GM23338 (cell line): ENCODE data around the gene ELF5. TPM values are rescaled to one million over a fixed set of nuclear protein-coding genes. Genes with fewer than 3 reads are reported as not detected.

Source experiments
- ATAC-seq: fragments of 200-7000 bp; cut with Tn5 transposase; 3 replicates; pipeline ENCODE4 v1.9.1; 2020
- DNase-seq: peaks from one replicate; pipeline ENCODE4 v3.0.0-alpha.2; 2015; ENCODE audit warnings: low spot score
- H2AFZ ChIP-seq: fragments of 200-600 bp; sonication (generic); 2 replicates; pipeline ENCODE4 v1.8.0; 2016; ENCODE audit warnings: antibody characterized with exemption, mild to moderate bottlenecking, moderate library complexity
- H3F3A ChIP-seq: fragments of 200-600 bp; sonication (generic); replicated peaks from 2 replicates; pipeline ENCODE4 v1.8.0; 2017; ENCODE audit warnings: antibody characterized with exemption, mixed run types, low read depth
- H3K27ac ChIP-seq: fragments of 200-600 bp; sonication (generic); 2 replicates; pipeline ENCODE4 v1.6.1; 2016; ENCODE audit warnings: low read depth
- H3K27me3 ChIP-seq: fragments of 200-600 bp; sonication (generic); 2 replicates; pipeline ENCODE4 v1.8.0; 2016; ENCODE audit warnings: mild to moderate bottlenecking, mixed run types, moderate library complexity; ENCODE audit not compliant: insufficient read depth
- H3K36me3 ChIP-seq: fragments of 200-600 bp; sonication (generic); 2 replicates; pipeline ENCODE4 v1.8.0; 2016; ENCODE audit warnings: mild to moderate bottlenecking; ENCODE audit not compliant: insufficient read depth
- H3K4me1 ChIP-seq: fragments of 200-600 bp; sonication (generic); 2 replicates; pipeline ENCODE4 v1.8.0; 2016; ENCODE audit warnings: mild to moderate bottlenecking, moderate library complexity; ENCODE audit not compliant: insufficient read depth
- H3K4me2 ChIP-seq: fragments of 200-600 bp; sonication (generic); 2 replicates; pipeline ENCODE4 v1.7.1; 2017; ENCODE audit warnings: mixed run types
- H3K4me3 ChIP-seq: fragments of 200-600 bp; sonication (generic); 2 replicates; pipeline ENCODE4 v1.6.1; 2016; ENCODE audit warnings: mixed run types
- H3K79me2 ChIP-seq: fragments of 200-600 bp; sonication (generic); replicated peaks from 2 replicates; pipeline ENCODE4 v1.8.0; 2017; ENCODE audit warnings: mild to moderate bottlenecking; ENCODE audit not compliant: insufficient read depth
- H3K9me2 ChIP-seq: fragments of 200-600 bp; sonication (generic); 2 replicates; pipeline ENCODE4 v1.8.0; 2017; ENCODE audit not compliant: insufficient read depth
- H4K20me1 ChIP-seq: fragments of 200-600 bp; sonication (generic); replicated peaks from 2 replicates; pipeline ENCODE4 v1.8.0; 2017; ENCODE audit warnings: mild to moderate bottlenecking; ENCODE audit not compliant: insufficient read depth
- H3K27ac Mint-ChIP-seq: 2 replicates; pipeline ENCODE4 v1.8.0; 2020; ENCODE audit warnings: inconsistent platforms, mild to moderate bottlenecking, moderate library complexity, mixed read lengths
- H3K27me3 Mint-ChIP-seq: 3 replicates; pipeline ENCODE4 v1.8.0; 2022; ENCODE audit warnings: low read depth, mild to moderate bottlenecking, moderate library complexity, mixed read lengths, inconsistent platforms; ENCODE audit not compliant: insufficient read depth, poor library complexity
- H3K36me3 Mint-ChIP-seq: 3 replicates; pipeline ENCODE4 v1.8.0; 2021; ENCODE audit warnings: low read depth, mild to moderate bottlenecking, inconsistent platforms, moderate library complexity, mixed read lengths
- H3K4me1 Mint-ChIP-seq: 3 replicates; pipeline ENCODE4 v1.8.0; 2020; ENCODE audit warnings: mild to moderate bottlenecking, inconsistent platforms, mixed read lengths
- H3K4me3 Mint-ChIP-seq: 3 replicates; pipeline ENCODE4 v1.8.0; 2021; ENCODE audit warnings: moderate library complexity, mild to moderate bottlenecking, inconsistent platforms, mixed read lengths
- H3K9me3 Mint-ChIP-seq: 3 replicates; pipeline ENCODE4 v1.8.0; 2020; ENCODE audit warnings: moderate library complexity, mild to moderate bottlenecking, inconsistent platforms, mixed read lengths
- CREB1 ChIP-seq: fragments of 250-450 bp; sonication (Bioruptor Pico); IDR thresholded peaks from 2 replicates; pipeline ENCODE4 v1.5.0; 2020; ENCODE audit warnings: low read depth, mild to moderate bottlenecking, moderate library complexity
- EZH2 ChIP-seq: fragments of 200-600 bp; sonication (generic); IDR thresholded peaks from one replicate; pipeline ENCODE4 v1.8.0; 2017; ENCODE audit warnings: antibody characterized with exemption, mild to moderate bottlenecking, low read depth; ENCODE audit not compliant: unreplicated experiment
- EZH2phosphoT487 ChIP-seq: fragments of 200-600 bp; sonication (generic); IDR thresholded peaks from one replicate; pipeline ENCODE4 v1.8.1; 2018; ENCODE audit warnings: antibody characterized with exemption; ENCODE audit not compliant: unreplicated experiment
- JUNB ChIP-seq: IDR thresholded peaks from one replicate; pipeline ENCODE4 v1.6.1; 2016; ENCODE audit warnings: antibody characterized with exemption; ENCODE audit not compliant: unreplicated experiment
- NANOG ChIP-seq: IDR thresholded peaks from 2 replicates; pipeline ENCODE4 v1.6.1; 2016; ENCODE audit warnings: antibody characterized with exemption, borderline replicate concordance
- POLR2AphosphoS5 ChIP-seq: IDR thresholded peaks from 2 replicates; pipeline ENCODE4 v1.6.1; 2016; ENCODE audit warnings: antibody characterized with exemption, low read depth
- STAT1 ChIP-seq: IDR thresholded peaks from one replicate; pipeline ENCODE4 v1.6.1; 2016; ENCODE audit warnings: antibody characterized with exemption; ENCODE audit not compliant: unreplicated experiment
- ZNF331 ChIP-seq: fragments of 250-450 bp; sonication (Bioruptor Pico); IDR thresholded peaks from 2 replicates; pipeline ENCODE4 v1.5.0; 2020; ENCODE audit warnings: low read depth, mild to moderate bottlenecking, moderate library complexity
- polyA plus RNA-seq: library from polyadenylated mRNA; unstranded; fragments of >200 nt; fragmentation: Nextera tagmentation; extraction: Ambion mirVana; gene quantifications from 2 replicates; pipeline ENCODE4 v1.2.1, GENCODE V29; 2016
- total RNA-seq: library from RNA; depleted of rRNA; stranded (reverse); fragments of >200 nt; shearing (Covaris generic); gene quantifications from 2 replicates; pipeline ENCODE4 v1.2.3, GENCODE V29; 2014
- TF ChIP-seq, protein P1 (sequence below), 2 experiments: fragments of 200-600 bp in 1 of 2; sonication (generic) in 1 of 2; conservative IDR thresholded peaks; 2 replicates each; pipeline versions ENCODE4 v1.5.1 to v1.6.1; 2016 to 2017; ENCODE audit warnings: antibody characterized with exemption in 2 of 2, low read depth in 2 of 2, mild to moderate bottlenecking in 2 of 2, moderate library complexity in 1 of 2
- TF ChIP-seq, protein P2 (sequence below): IDR thresholded peaks from 2 replicates; pipeline ENCODE4 v1.6.1; 2016; ENCODE audit warnings: antibody characterized with exemption
- TF ChIP-seq, protein P3 (sequence below): fragments of 250-450 bp; sonication (Bioruptor Pico); IDR thresholded peaks from 2 replicates; pipeline ENCODE4 v1.5.0; 2020; ENCODE audit warnings: mild to moderate bottlenecking, moderate library complexity
- TF ChIP-seq, protein P4 (sequence below): IDR thresholded peaks from one replicate; pipeline ENCODE4 v1.6.1; 2018; ENCODE audit warnings: antibody characterized with exemption; ENCODE audit not compliant: unreplicated experiment

Gene ELF5
- total and polyA plus RNA-seq, 2 experiments from 2014 or later: not detected

DNA sequence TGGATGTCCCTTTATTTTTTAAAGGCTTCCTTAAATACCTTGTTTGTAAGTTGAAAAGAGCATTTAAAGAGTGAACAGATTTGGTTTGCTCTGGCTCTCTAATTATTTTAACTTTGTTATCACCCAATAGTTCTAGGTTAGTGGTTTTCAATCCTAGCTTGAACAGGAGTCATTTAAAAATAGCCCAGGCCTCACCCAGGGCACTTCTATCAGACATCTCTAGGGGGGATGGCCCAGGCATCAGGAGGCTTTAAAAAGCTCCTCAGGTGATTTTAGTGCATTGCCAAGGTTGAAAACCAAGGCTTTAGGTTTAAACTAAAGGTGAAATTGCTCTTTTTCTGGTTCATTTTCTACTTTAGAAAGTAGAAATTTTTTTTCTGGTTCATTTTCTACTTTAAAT is 66.5 kb downstream of the ELF5 start:
- H3K36me3 Mint-ChIP-seq: peaks cover 9% of the 10 kb centered on the region; the same call in 2 of the 3 replicates

More for the DNA sequence above, 66.5 kb downstream of the ELF5 start:
- no peaks in the 10 kb centered on the region for H3K4me1 Mint-ChIP-seq
- Histone ChIP-seq H3K27me3 (no peaks in the 10 kb centered on the region), H3K4me3 (no peak overlapping the region), H3K79me2 (peaks cover 11% of the 10 kb centered on the region), H3K4me2 (no peak overlapping the region), H4K20me1 (peaks cover 16% of the 10 kb centered on the region; the same call in 1 of the 2 replicates), H3K27ac (no peak overlapping the region), H3K36me3 (peaks cover 13% of the 10 kb centered on the region; the same call in 1 of the 2 replicates), H3K9me2 (no peaks in the 10 kb centered on the region), H3F3A (no peaks in the 10 kb centered on the region), H2AFZ (no peak overlapping the region), H3K4me1 (no peaks in the 10 kb centered on the region)
- H3K4me3 Mint-ChIP-seq: no peak overlapping the region
- no peak for TF ChIP-seq NANOG
- no peak for TF ChIP-seq STAT1
- TF ChIP-seq JUNB: no peak
- no peak for TF ChIP-seq EZH2
- TF ChIP-seq CREB1 (CRISPR knock-in tag): no peak
- TF ChIP-seq, protein P1, sequence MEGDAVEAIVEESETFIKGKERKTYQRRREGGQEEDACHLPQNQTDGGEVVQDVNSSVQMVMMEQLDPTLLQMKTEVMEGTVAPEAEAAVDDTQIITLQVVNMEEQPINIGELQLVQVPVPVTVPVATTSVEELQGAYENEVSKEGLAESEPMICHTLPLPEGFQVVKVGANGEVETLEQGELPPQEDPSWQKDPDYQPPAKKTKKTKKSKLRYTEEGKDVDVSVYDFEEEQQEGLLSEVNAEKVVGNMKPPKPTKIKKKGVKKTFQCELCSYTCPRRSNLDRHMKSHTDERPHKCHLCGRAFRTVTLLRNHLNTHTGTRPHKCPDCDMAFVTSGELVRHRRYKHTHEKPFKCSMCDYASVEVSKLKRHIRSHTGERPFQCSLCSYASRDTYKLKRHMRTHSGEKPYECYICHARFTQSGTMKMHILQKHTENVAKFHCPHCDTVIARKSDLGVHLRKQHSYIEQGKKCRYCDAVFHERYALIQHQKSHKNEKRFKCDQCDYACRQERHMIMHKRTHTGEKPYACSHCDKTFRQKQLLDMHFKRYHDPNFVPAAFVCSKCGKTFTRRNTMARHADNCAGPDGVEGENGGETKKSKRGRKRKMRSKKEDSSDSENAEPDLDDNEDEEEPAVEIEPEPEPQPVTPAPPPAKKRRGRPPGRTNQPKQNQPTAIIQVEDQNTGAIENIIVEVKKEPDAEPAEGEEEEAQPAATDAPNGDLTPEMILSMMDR (conservative IDR thresholded peaks at IDR 0.05; ENCODE audit: low read depth in 2 of 2): no peak
- no peak for TF ChIP-seq ZNF331
- TF ChIP-seq, protein P2, sequence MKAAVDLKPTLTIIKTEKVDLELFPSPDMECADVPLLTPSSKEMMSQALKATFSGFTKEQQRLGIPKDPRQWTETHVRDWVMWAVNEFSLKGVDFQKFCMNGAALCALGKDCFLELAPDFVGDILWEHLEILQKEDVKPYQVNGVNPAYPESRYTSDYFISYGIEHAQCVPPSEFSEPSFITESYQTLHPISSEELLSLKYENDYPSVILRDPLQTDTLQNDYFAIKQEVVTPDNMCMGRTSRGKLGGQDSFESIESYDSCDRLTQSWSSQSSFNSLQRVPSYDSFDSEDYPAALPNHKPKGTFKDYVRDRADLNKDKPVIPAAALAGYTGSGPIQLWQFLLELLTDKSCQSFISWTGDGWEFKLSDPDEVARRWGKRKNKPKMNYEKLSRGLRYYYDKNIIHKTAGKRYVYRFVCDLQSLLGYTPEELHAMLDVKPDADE: no peak
- no peak for TF ChIP-seq POLR2AphosphoS5
- TF ChIP-seq, protein P3, sequence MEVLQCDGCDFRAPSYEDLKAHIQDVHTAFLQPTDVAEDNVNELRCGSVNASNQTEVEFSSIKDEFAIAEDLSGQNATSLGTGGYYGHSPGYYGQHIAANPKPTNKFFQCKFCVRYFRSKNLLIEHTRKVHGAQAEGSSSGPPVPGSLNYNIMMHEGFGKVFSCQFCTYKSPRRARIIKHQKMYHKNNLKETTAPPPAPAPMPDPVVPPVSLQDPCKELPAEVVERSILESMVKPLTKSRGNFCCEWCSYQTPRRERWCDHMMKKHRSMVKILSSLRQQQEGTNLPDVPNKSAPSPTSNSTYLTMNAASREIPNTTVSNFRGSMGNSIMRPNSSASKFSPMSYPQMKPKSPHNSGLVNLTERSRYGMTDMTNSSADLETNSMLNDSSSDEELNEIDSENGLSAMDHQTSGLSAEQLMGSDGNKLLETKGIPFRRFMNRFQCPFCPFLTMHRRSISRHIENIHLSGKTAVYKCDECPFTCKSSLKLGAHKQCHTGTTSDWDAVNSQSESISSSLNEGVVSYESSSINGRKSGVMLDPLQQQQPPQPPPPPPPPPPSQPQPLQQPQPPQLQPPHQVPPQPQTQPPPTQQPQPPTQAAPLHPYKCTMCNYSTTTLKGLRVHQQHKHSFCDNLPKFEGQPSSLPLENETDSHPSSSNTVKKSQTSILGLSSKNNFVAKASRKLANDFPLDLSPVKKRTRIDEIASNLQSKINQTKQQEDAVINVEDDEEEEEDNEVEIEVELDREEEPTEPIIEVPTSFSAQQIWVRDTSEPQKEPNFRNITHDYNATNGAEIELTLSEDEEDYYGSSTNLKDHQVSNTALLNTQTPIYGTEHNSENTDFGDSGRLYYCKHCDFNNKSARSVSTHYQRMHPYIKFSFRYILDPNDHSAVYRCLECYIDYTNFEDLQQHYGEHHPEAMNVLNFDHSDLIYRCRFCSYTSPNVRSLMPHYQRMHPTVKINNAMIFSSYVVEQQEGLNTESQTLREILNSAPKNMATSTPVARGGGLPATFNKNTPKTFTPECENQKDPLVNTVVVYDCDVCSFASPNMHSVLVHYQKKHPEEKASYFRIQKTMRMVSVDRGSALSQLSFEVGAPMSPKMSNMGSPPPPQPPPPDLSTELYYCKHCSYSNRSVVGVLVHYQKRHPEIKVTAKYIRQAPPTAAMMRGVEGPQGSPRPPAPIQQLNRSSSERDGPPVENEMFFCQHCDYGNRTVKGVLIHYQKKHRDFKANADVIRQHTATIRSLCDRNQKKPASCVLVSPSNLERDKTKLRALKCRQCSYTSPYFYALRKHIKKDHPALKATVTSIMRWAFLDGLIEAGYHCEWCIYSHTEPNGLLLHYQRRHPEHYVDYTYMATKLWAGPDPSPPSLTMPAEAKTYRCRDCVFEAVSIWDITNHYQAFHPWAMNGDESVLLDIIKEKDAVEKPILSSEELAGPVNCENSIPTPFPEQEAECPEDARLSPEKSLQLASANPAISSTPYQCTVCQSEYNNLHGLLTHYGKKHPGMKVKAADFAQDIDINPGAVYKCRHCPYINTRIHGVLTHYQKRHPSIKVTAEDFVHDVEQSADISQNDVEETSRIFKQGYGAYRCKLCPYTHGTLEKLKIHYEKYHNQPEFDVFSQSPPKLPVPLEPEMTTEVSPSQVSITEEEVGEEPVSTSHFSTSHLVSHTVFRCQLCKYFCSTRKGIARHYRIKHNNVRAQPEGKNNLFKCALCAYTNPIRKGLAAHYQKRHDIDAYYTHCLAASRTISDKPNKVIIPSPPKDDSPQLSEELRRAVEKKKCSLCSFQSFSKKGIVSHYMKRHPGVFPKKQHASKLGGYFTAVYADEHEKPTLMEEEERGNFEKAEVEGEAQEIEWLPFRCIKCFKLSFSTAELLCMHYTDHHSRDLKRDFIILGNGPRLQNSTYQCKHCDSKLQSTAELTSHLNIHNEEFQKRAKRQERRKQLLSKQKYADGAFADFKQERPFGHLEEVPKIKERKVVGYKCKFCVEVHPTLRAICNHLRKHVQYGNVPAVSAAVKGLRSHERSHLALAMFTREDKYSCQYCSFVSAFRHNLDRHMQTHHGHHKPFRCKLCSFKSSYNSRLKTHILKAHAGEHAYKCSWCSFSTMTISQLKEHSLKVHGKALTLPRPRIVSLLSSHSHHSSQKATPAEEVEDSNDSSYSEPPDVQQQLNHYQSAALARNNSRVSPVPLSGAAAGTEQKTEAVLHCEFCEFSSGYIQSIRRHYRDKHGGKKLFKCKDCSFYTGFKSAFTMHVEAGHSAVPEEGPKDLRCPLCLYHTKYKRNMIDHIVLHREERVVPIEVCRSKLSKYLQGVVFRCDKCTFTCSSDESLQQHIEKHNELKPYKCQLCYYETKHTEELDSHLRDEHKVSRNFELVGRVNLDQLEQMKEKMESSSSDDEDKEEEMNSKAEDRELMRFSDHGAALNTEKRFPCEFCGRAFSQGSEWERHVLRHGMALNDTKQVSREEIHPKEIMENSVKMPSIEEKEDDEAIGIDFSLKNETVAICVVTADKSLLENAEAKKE (CRISPR knock-in tag): no peak
- TF ChIP-seq EZH2phosphoT487: no peak
- TF ChIP-seq, protein P4, sequence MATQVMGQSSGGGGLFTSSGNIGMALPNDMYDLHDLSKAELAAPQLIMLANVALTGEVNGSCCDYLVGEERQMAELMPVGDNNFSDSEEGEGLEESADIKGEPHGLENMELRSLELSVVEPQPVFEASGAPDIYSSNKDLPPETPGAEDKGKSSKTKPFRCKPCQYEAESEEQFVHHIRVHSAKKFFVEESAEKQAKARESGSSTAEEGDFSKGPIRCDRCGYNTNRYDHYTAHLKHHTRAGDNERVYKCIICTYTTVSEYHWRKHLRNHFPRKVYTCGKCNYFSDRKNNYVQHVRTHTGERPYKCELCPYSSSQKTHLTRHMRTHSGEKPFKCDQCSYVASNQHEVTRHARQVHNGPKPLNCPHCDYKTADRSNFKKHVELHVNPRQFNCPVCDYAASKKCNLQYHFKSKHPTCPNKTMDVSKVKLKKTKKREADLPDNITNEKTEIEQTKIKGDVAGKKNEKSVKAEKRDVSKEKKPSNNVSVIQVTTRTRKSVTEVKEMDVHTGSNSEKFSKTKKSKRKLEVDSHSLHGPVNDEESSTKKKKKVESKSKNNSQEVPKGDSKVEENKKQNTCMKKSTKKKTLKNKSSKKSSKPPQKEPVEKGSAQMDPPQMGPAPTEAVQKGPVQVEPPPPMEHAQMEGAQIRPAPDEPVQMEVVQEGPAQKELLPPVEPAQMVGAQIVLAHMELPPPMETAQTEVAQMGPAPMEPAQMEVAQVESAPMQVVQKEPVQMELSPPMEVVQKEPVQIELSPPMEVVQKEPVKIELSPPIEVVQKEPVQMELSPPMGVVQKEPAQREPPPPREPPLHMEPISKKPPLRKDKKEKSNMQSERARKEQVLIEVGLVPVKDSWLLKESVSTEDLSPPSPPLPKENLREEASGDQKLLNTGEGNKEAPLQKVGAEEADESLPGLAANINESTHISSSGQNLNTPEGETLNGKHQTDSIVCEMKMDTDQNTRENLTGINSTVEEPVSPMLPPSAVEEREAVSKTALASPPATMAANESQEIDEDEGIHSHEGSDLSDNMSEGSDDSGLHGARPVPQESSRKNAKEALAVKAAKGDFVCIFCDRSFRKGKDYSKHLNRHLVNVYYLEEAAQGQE: no peak
- no peak overlapping the region for H3K27ac Mint-ChIP-seq
- H3K27me3 Mint-ChIP-seq: no peaks in the 10 kb centered on the region
- no peak for ATAC-seq
- no peaks in the 10 kb centered on the region for H3K9me3 Mint-ChIP-seq
- DNase-seq: no peak
